ENCODE measurements around the gene LRIT1. TPM values are rescaled to one million over a fixed set of nuclear protein-coding genes. Genes with fewer than 3 reads are reported as not detected.

LRIT1 gene
- total and polyA plus RNA-seq, 8 donors: not detected

GRCh38 chr10:84256510-84257342 is 15.4 kb upstream of the LRIT1 start:
- 33 to 39% (median 37%) methylated on average over 32 to 35 of the region's 35 CpGs for WGBS, 5 donors
- peaks cover 0 to 3% (median 0%) of the 10 kb centered on the region in 4 donors for H3K9me3 ChIP-seq
- H3K4me3 ChIP-seq: no peak overlapping the region
- peaks cover 0 to 40% (median 9%) of the 10 kb centered on the region in 3 donors for H3K27me3 ChIP-seq
- H3K27ac ChIP-seq: no peak overlapping the region
- no peaks in the 10 kb centered on the region for H3K36me3 ChIP-seq
- intact Hi-C loops (cut with DNase I; ENCODE audit: low total_unique reads): no loop called here
- no peak for TF ChIP-seq POLR2A (IDR thresholded peaks at IDR 0.05)
- peak in 4 of 7 experiments; percentile 24 to 45 (median 28) for TF ChIP-seq CTCF (IDR thresholded peaks at IDR 0.05)
- DNase-seq: peak; percentile 47 to 77
- peaks cover 0 to 5% (median 2%) of the 10 kb centered on the region in 4 donors for H3K4me1 ChIP-seq

- Histone ChIP-seq H3K9me3 (peaks cover 0 to 7% (median 0%) of the 10 kb centered on the region in 4 donors), H3K4me3 (no peak overlapping the region), H3K27ac (no peak overlapping the region), H3K36me3 (no peaks in the 10 kb centered on the region), H3K4me1 (peaks cover 0 to 5% (median 2%) of the 10 kb centered on the region in 4 donors), H3K27me3 (peaks cover 0 to 32% (median 9%) of the 10 kb centered on the region in 3 donors)
- 59 to 65% (median 63%) methylated on average over 10 of the region's 10 CpGs for WGBS, 5 donors
- intact Hi-C loops (cut with DNase I; ENCODE audit: low total_unique reads): no loop called here
- no peak for DNase-seq
- TF ChIP-seq CTCF (IDR thresholded peaks at IDR 0.05): no peak
- TF ChIP-seq POLR2AphosphoS5 (IDR thresholded peaks at IDR 0.05): no peak
- TF ChIP-seq POLR2A (IDR thresholded peaks at IDR 0.05): no peak
- no peak for TF ChIP-seq EP300 (IDR thresholded peaks at IDR 0.05)
These were observed 13.5 kb upstream of the LRIT1 start for GRCh38 chr10:84254552-84255478.

GRCh38 chr10:84248794-84249193 is 7.4 kb upstream of the LRIT1 start:
- intact Hi-C loops (cut with DNase I; ENCODE audit: low total_unique reads): no loop called here
- no peak overlapping the region for H3K4me3 ChIP-seq
- H3K4me1 ChIP-seq: no peaks in the 10 kb centered on the region
- WGBS, 5 donors: 74 to 88% (median 76%) methylated on average over 12 of the region's 12 CpGs
- no peak for DNase-seq
- H3K36me3 ChIP-seq: no peaks in the 10 kb centered on the region
- TF ChIP-seq EP300 (IDR thresholded peaks at IDR 0.05) (no peak), CTCF (IDR thresholded peaks at IDR 0.05) (no peak)
- H3K27ac ChIP-seq: no peak overlapping the region
- H3K27me3 ChIP-seq: peaks cover 0 to 7% (median 0%) of the 10 kb centered on the region in 3 donors
- peaks cover 0 to 7% (median 0%) of the 10 kb centered on the region in 4 donors for H3K9me3 ChIP-seq

GRCh38 chr10:84247496-84247895 is 6.2 kb upstream of the LRIT1 start:
- intact Hi-C loops (cut with DNase I; ENCODE audit: low total_unique reads): no loop called here
- H3K4me3 ChIP-seq: no peak overlapping the region
- no peaks in the 10 kb centered on the region for H3K4me1 ChIP-seq
- TF ChIP-seq POLR2A (IDR thresholded peaks at IDR 0.05) (no peak), POLR2AphosphoS5 (IDR thresholded peaks at IDR 0.05) (no peak), EP300 (IDR thresholded peaks at IDR 0.05) (no peak), CTCF (IDR thresholded peaks at IDR 0.05) (no peak)
- peaks cover 0 to 7% (median 0%) of the 10 kb centered on the region in 4 donors for H3K9me3 ChIP-seq
- 73 to 87% (median 78%) methylated on average over 6 of the region's 6 CpGs for WGBS, 5 donors
- H3K27me3 ChIP-seq: peaks cover 0 to 7% (median 0%) of the 10 kb centered on the region in 3 donors
- no peak overlapping the region for H3K27ac ChIP-seq
- DNase-seq: no peak
- H3K36me3 ChIP-seq: no peaks in the 10 kb centered on the region
